SK-N-SH treated with all-trans-retinoic acid at 6 μM for 48 hours (cell line): Measurements from ENCODE around the gene QSER1.

Source experiments
- ATAC-seq: fragments of 200-7000 bp; cut with Tn5 transposase; 3 replicates; pipeline ENCODE4 v1.9.1; 2020; ENCODE audit warnings: mild to moderate bottlenecking, moderate library complexity
- BACH2 ChIP-seq: fragments of 250-450 bp; sonication (Bioruptor Pico); IDR thresholded peaks from 2 replicates; pipeline ENCODE4 v1.9.0; 2021; ENCODE audit warnings: mild to moderate bottlenecking, borderline replicate concordance
- CSDC2 ChIP-seq: fragments of 250-450 bp; sonication (Bioruptor Pico); IDR thresholded peaks from 2 replicates; pipeline ENCODE4 v1.5.0; 2020; ENCODE audit warnings: mild to moderate bottlenecking, moderate library complexity
- ESRRG ChIP-seq: fragments of 250-450 bp; sonication (Bioruptor Pico); IDR thresholded peaks from 2 replicates; pipeline ENCODE4 v1.6.1; 2021; ENCODE audit warnings: mild to moderate bottlenecking
- GLIS3 ChIP-seq: fragments of 250-450 bp; sonication (Bioruptor Pico); IDR thresholded peaks from 2 replicates; pipeline ENCODE4 v1.5.0; 2020; ENCODE audit warnings: mild to moderate bottlenecking, moderate library complexity
- ISL1 ChIP-seq: fragments of 250-450 bp; sonication (Bioruptor Pico); IDR thresholded peaks from 2 replicates; pipeline ENCODE4 v2.1.2; 2022; ENCODE audit warnings: mild to moderate bottlenecking, moderate library complexity
- PPARA ChIP-seq: fragments of 250-450 bp; sonication (Bioruptor Pico); IDR thresholded peaks from 2 replicates; pipeline ENCODE4 v1.5.0; 2020; ENCODE audit warnings: mild to moderate bottlenecking, borderline replicate concordance
- RARB ChIP-seq: fragments of 250-450 bp; sonication (Bioruptor Pico); IDR thresholded peaks from 2 replicates; pipeline ENCODE4 v1.8.0; 2021; ENCODE audit warnings: mild to moderate bottlenecking, moderate library complexity
- SNAI2 ChIP-seq: fragments of 250-450 bp; sonication (Bioruptor Pico); IDR thresholded peaks from 2 replicates; pipeline ENCODE4 v1.5.0; 2020; ENCODE audit warnings: mild to moderate bottlenecking, moderate library complexity
- TCF4 ChIP-seq: fragments of 250-450 bp; sonication (Bioruptor Pico); IDR thresholded peaks from 2 replicates; pipeline ENCODE4 v1.8.0; 2021; ENCODE audit warnings: mild to moderate bottlenecking, moderate library complexity, borderline replicate concordance
- TOX ChIP-seq: fragments of 250-450 bp; sonication (Bioruptor Pico); IDR thresholded peaks from 2 replicates; pipeline ENCODE4 v1.8.0; 2021; ENCODE audit warnings: mild to moderate bottlenecking, moderate library complexity, borderline replicate concordance
- ZFP3 ChIP-seq: fragments of 250-450 bp; sonication (Bioruptor Pico); IDR thresholded peaks from 2 replicates; pipeline ENCODE4 v1.5.0; 2020; ENCODE audit warnings: mild to moderate bottlenecking, moderate library complexity
- ZFP30 ChIP-seq: fragments of 450-650 bp; formaldehyde crosslinking; IDR thresholded peaks from 2 replicates; pipeline ENCODE4 v1.5.0; 2022; ENCODE audit warnings: mild to moderate bottlenecking, moderate library complexity
- ZNF565 ChIP-seq: fragments of 450-650 bp; formaldehyde crosslinking; conservative IDR thresholded peaks from 2 replicates; pipeline ENCODE4 v1.5.0; 2020; ENCODE audit warnings: low read depth, mild to moderate bottlenecking, moderate library complexity
- ZNF70 ChIP-seq: fragments of 450-650 bp; formaldehyde crosslinking; IDR thresholded peaks from 2 replicates; pipeline ENCODE4 v1.5.0; 2020; ENCODE audit warnings: mild to moderate bottlenecking, moderate library complexity
- ZNF8 ChIP-seq: fragments of 450-650 bp; formaldehyde crosslinking; IDR thresholded peaks from 2 replicates; pipeline ENCODE4 v1.5.0; 2020; ENCODE audit warnings: mild to moderate bottlenecking, moderate library complexity
- TF ChIP-seq, protein P1 (sequence below): fragments of 250-450 bp; sonication (Bioruptor Pico); IDR thresholded peaks from 2 replicates; pipeline ENCODE4 v1.8.0; 2021; ENCODE audit warnings: low read depth, mild to moderate bottlenecking, moderate library complexity, borderline replicate concordance
- TF ChIP-seq, protein P2 (sequence below): fragments of 250-450 bp; sonication (Bioruptor Pico); IDR thresholded peaks from 2 replicates; pipeline ENCODE4 v1.5.1; 2020; ENCODE audit warnings: low read depth, mild to moderate bottlenecking, moderate library complexity
- TF ChIP-seq, protein P3 (sequence below): fragments of 250-450 bp; sonication (Bioruptor Pico); IDR thresholded peaks from 2 replicates; pipeline ENCODE4 v1.5.0; 2020; ENCODE audit warnings: mild to moderate bottlenecking, moderate library complexity
- TF ChIP-seq, protein P4 (sequence below): fragments of 250-450 bp; sonication (Bioruptor Pico); IDR thresholded peaks from 2 replicates; pipeline ENCODE4 v1.5.1; 2021; ENCODE audit warnings: mild to moderate bottlenecking, moderate library complexity

The QSER1 gene

DNA sequence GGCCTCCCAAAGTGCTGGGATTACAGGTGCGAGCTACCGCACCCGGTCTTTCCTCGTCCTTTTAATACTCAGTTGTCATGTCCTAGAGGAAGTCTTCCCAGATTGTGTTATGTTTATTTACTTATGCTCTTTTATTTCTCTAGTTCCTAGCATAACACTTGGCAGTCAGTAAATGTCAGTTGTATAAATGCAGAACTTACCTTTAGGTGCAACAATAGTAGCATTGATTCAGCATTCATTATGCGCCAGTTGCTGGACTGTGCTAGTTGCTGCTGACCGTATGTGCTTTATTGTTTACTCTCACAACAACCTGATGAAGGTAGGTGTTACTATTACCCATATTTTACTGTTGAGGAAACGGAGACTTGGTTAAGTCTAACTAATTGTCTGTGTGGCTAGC, 20.8 kb downstream of the QSER1 start:
- TF ChIP-seq, protein P1, sequence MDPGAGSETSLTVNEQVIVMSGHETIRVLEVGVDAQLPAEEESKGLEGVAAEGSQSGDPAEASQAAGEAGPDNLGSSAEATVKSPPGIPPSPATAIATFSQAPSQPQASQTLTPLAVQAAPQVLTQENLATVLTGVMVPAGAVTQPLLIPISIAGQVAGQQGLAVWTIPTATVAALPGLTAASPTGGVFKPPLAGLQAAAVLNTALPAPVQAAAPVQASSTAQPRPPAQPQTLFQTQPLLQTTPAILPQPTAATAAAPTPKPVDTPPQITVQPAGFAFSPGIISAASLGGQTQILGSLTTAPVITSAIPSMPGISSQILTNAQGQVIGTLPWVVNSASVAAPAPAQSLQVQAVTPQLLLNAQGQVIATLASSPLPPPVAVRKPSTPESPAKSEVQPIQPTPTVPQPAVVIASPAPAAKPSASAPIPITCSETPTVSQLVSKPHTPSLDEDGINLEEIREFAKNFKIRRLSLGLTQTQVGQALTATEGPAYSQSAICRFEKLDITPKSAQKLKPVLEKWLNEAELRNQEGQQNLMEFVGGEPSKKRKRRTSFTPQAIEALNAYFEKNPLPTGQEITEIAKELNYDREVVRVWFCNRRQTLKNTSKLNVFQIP (CRISPR knock-in tag) = no peak
- TF ChIP-seq TCF4 (CRISPR knock-in tag) = no peak
- TF ChIP-seq, protein P2, sequence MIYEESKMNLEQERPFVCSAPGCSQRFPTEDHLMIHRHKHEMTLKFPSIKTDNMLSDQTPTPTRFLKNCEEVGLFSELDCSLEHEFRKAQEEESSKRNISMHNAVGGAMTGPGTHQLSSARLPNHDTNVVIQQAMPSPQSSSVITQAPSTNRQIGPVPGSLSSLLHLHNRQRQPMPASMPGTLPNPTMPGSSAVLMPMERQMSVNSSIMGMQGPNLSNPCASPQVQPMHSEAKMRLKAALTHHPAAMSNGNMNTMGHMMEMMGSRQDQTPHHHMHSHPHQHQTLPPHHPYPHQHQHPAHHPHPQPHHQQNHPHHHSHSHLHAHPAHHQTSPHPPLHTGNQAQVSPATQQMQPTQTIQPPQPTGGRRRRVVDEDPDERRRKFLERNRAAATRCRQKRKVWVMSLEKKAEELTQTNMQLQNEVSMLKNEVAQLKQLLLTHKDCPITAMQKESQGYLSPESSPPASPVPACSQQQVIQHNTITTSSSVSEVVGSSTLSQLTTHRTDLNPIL = no peak
- no peak for TF ChIP-seq BACH2 (CRISPR knock-in tag)
- TF ChIP-seq CSDC2 (CRISPR knock-in tag) = no peak
- TF ChIP-seq, protein P3, sequence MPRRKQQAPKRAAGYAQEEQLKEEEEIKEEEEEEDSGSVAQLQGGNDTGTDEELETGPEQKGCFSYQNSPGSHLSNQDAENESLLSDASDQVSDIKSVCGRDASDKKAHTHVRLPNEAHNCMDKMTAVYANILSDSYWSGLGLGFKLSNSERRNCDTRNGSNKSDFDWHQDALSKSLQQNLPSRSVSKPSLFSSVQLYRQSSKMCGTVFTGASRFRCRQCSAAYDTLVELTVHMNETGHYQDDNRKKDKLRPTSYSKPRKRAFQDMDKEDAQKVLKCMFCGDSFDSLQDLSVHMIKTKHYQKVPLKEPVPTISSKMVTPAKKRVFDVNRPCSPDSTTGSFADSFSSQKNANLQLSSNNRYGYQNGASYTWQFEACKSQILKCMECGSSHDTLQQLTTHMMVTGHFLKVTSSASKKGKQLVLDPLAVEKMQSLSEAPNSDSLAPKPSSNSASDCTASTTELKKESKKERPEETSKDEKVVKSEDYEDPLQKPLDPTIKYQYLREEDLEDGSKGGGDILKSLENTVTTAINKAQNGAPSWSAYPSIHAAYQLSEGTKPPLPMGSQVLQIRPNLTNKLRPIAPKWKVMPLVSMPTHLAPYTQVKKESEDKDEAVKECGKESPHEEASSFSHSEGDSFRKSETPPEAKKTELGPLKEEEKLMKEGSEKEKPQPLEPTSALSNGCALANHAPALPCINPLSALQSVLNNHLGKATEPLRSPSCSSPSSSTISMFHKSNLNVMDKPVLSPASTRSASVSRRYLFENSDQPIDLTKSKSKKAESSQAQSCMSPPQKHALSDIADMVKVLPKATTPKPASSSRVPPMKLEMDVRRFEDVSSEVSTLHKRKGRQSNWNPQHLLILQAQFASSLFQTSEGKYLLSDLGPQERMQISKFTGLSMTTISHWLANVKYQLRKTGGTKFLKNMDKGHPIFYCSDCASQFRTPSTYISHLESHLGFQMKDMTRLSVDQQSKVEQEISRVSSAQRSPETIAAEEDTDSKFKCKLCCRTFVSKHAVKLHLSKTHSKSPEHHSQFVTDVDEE = no peak
- no peak for TF ChIP-seq PPARA
- TF ChIP-seq ZFP30 (CRISPR knock-in tag) = no peak
- TF ChIP-seq, protein P4, sequence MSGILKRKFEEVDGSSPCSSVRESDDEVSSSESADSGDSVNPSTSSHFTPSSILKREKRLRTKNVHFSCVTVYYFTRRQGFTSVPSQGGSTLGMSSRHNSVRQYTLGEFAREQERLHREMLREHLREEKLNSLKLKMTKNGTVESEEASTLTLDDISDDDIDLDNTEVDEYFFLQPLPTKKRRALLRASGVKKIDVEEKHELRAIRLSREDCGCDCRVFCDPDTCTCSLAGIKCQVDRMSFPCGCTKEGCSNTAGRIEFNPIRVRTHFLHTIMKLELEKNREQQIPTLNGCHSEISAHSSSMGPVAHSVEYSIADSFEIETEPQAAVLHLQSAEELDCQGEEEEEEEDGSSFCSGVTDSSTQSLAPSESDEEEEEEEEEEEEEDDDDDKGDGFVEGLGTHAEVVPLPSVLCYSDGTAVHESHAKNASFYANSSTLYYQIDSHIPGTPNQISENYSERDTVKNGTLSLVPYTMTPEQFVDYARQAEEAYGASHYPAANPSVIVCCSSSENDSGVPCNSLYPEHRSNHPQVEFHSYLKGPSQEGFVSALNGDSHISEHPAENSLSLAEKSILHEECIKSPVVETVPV (CRISPR knock-in tag) = no peak
- ATAC-seq = no peak

DNA sequence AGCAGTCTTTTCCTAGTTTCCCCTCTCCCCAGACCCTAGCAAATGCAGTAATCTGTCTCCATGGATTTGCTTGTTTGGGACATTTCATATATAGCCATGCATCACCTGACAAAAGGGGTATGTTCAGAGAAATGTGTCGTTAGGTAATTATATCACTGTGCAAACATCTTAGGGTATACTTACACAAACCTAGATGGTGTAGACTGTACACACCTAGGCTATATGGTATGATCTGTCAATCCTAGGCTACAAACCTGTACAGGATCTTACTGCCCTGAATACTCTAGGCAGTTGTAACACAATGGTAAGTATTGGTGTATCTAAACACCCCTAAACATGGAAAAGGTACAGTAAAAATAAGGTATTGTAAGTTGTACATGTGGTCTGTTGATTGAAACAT, 23.8 kb downstream of the QSER1 start:
- no peak for ATAC-seq
- TF ChIP-seq TOX (CRISPR knock-in tag) (no peak), CSDC2 (CRISPR knock-in tag) (no peak), SNAI2 (CRISPR knock-in tag) (no peak), ISL1 (CRISPR knock-in tag) (no peak), ESRRG (CRISPR knock-in tag) (no peak), BACH2 (CRISPR knock-in tag) (no peak), ZFP30 (CRISPR knock-in tag) (no peak)
- TF ChIP-seq, protein P3 = no peak
- TF ChIP-seq, protein P4 (CRISPR knock-in tag) = no peak
- TF ChIP-seq, protein P2 = no peak

DNA sequence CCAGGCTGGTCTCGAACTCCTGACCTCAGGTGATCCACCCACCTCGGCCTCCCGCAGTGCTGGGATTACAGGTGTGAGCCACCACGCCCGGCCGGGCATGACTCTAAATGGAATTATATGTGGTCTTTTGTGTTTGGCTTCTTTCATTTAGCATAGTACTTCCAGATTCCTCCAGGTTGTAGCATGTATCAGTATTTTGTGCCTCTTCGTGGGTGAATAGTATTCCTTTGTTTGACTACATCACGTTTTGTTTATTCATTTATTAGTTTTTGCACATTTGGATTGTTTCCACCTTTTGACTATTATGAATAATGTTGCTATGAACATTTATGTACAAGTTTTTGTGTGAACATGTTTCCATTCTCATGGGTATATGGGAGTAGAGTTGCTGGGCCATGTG, 24.4 kb downstream of the QSER1 start:
- TF ChIP-seq, protein P1 (CRISPR knock-in tag) = no peak
- TF ChIP-seq RARB (CRISPR knock-in tag) = no peak
- TF ChIP-seq, protein P2 = no peak
- no peak for TF ChIP-seq ZNF70 (CRISPR knock-in tag)
- TF ChIP-seq, protein P4 (CRISPR knock-in tag) = no peak
- TF ChIP-seq ZNF565 = no peak
- no peak for TF ChIP-seq ZFP3 (CRISPR knock-in tag)
- TF ChIP-seq GLIS3 (CRISPR knock-in tag) = no peak
- no peak for TF ChIP-seq ZNF8 (CRISPR knock-in tag)
- no peak for TF ChIP-seq TOX (CRISPR knock-in tag)
- ATAC-seq = no peak
